Activated CD4-positive, CD25-positive, alpha-beta regulatory T cell treated with anti-CD3 and anti-CD28 coated beads, Interleukin-2, amount 50 U/mL, for 16 hours (primary cell): ENCODE data around the gene PACRG.

Experiments
- DNase-seq: peaks from one replicate; pipeline ENCODE4 v3.0.0-alpha.2; 2020; ENCODE audit warnings: low read depth, low spot score

Gene PACRG

DNA sequence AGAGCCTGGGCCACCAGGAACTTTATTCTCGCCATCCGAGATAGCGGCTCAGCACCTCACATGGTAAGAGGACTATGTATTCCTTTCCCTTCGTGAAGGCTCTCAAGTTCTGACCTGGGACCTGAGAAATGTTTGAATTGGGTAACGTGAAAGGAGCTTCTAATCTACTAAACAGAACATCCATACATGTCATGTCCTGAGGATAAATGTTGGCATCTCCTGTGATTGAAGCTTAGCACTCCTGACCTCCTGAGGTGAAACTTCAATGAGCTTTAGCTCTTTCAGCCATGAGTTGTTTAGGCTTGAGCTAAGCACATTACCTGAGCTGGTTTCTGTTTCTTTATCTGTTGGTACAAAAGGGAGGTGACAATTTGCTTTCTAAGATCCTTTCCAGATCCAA is 280.9 kb downstream of the PACRG start:
- DNase-seq, result no peak

- DNase-seq, result no peak
Observed at GRCh38 chr6:163010145-163010544, 282.4 kb downstream of the PACRG start.

DNA sequence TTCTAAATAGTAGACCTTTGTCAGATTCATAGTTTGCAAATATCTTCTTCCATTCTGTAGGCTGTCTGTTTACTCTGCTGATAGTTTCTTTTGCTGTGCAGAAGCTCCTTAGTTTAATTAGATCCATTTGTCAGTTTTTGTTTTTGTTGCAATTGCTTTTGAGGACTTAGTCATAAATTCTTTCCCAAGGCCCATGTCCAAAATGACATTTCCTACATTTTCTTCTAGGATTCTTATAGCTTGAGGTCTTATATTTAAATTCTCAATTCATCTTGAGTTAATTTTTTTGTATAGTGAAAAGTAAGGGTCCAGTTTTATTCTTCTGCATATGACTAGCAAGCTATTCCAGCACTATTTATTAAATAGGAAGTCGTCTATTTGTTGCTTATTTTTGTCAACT is 287.0 kb downstream of the PACRG start:
- DNase-seq, result no peak

- no peak for DNase-seq
Observed at GRCh38 chr6:163017801-163018200, 290.0 kb downstream of the PACRG start.

DNA sequence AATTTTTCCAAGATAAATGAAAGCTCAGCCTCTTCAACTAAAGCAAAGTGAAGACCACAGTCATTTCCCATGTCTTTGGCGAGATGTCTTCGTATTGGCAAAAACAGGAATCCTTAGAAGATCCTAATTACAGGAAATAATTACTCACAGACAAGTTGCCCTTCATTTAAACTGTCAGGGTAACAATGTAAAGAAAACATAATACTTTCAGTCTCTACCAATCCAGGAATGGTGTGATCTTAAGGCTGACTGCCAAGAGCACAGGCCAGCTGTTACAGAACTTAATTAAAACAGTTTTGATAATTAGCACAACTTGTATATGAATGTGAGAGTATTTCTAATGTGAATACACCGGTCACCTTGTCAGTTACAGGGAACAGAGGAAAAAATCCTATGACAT is 292.2 kb downstream of the PACRG start:
- no peak for DNase-seq

GRCh38 chr6:163021054-163021453 is 293.3 kb downstream of the PACRG start:
- DNase-seq, result no peak

DNA sequence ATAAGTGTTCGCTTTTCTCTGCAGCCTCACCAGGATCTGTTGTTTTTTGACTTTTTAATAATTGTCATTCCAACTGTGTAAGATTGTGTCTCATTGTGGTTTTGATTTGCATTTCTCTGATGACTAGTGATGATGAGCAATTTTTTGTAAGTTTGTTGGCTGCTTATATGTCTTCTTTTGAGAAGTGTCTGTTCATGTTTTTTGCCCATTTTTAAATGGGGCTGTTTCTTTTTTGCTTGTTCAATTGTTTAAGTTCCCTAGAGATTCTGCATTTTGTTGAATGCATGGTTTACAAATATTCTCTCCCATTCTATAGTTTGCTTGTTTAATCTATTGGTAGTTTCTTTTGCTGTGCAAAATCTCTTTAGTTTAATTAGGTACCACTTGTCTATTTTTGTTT is 295.9 kb downstream of the PACRG start:
- no peak for DNase-seq

- no peak for DNase-seq
Observed at GRCh38 chr6:163026893-163027292, 299.1 kb downstream of the PACRG start.

- no peak for DNase-seq
Observed at GRCh38 chr6:163030980-163031379, 303.2 kb downstream of the PACRG start.

DNA sequence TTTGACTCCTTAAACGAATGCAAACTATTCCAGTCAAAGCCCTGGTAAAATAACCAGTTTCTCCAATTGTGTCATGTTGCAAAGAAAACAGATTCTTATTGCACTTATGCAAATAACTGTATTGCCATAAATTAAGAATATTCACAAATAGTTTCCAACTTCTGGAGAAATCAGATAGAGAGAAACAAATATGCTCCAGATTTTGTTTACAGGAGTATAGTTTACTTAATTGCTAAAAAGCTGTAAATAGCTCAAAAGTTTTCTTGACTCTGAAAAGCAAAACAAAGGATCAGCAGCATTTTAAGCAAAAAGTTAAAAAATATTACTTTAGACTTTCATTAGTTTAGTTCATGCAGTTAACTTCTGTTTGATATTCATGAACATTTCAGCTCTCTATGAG is 304.2 kb downstream of the PACRG start:
- no peak for DNase-seq

DNA sequence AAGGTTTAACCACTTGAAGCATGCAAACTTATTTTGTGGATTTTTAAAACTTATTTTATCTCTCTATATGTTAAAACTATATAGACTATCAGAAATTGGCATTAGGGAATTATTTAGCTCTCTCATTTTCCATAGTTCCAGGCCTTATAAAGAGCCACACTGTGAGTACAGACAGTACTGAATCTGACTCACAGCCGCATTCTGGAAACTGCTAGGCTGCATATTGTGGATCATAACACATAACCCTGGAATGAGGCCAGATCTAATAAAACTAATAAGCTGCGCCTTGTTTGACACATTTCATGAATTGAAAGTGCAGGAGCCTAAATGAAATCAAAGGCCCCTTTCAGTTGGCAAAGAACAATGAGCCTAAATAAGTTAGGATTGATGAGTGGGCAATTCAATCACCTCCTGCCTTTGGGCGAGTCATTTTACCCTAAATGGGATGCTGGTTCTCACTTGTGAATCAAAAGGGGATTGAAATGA is 308.4 kb downstream of the PACRG start:
- no peak for DNase-seq

- no peak for DNase-seq
Observed at GRCh38 chr6:163038317-163038716, 310.5 kb downstream of the PACRG start.

DNA sequence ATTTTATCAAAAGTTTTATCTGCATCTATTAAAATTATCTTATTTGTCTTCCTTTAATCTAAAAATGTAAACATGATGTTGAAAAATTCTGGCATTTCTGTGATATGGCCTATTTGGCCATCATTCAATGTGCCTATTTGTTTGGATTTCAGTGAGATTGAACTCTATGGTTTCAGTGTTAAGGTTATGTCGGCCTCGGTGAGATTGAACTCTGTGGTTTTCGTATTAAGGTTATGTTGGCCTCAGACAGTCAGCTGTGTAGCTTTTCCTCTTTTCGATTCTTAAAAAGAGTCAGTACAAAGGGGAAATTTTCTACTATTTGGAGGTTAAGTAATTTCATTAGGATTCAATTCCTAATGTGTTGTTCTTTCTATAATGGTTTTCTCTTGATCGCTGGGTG is 320.6 kb downstream of the PACRG start:
- DNase-seq, result no peak

DNA sequence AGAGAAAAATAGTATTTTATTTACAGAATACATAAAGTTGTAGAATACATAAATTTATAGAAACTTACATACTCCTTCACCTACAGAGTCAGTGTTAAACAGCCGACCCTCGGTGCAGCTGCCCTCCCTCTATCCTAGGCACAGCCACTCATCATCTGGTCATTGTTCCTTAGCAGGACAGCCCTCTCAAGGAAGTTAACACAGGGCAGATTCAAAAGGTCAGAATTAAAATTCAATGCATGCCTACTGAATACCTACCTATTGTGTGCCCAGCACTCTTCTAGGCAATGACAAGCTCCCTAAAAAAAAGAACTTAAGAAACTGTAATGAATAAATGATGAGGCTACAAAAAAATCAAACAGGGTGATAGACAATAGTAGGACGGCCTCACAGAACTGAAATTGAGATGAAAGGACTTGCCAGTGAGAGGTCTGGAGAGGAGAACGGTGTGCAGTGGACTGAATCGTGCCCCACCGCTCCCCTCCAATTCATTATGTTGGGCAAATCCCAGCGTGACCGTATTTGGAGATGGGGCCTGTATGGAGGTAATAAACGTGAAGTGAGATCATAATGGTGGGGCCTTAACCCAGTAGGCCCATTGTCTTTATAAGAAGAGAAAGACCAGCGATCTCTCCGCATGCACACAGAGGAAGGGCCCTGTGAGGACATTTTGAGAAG is 326.0 kb downstream of the PACRG start:
- DNase-seq, result no peak

GRCh38 chr6:163054641-163055040 is 326.9 kb downstream of the PACRG start:
- no peak for DNase-seq

GRCh38 chr6:163057260-163057659 is 329.5 kb downstream of the PACRG start:
- DNase-seq, result no peak

DNA sequence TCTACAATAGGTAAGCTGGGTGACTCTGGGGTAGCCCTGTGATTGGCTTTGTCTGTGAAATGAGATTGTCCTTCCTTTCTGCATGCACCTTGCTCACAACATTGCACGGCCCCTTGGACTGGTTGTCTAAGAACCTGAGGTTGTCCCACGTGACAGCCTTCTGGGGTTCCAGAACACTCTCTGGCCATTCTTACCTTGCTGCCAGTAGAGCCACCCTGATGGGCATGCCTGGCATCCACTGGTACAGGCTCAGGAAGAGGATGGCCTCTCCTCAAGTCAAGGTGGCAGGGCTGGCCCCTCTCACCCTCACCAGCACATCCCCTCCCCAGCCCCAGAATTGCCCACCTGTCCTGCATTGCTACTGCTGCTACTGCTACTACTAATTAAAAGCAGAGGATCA is 335.0 kb downstream of the PACRG start:
- no peak for DNase-seq

DNA sequence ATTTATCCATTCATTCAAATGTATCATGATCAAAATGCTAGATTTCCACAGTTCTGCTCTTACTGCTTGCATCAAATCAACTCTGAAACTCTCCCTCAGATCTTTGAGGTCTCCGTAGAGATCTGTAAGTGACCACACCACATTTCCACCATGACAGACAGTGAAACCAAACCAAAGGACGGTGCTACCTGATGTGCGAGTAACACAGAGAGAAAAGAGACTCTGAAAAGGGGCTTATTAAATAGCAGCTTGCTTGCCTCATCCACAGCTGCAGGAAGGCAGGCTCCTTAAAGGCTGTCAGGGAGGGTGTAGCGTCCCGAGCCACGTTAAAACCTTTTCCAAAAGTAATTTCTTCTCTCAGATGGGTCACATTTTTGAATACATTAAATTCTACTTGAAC is 335.8 kb downstream of the PACRG start:
- DNase-seq, result no peak

- no peak for DNase-seq
Observed at GRCh38 chr6:163064397-163064796, 336.6 kb downstream of the PACRG start.

DNA sequence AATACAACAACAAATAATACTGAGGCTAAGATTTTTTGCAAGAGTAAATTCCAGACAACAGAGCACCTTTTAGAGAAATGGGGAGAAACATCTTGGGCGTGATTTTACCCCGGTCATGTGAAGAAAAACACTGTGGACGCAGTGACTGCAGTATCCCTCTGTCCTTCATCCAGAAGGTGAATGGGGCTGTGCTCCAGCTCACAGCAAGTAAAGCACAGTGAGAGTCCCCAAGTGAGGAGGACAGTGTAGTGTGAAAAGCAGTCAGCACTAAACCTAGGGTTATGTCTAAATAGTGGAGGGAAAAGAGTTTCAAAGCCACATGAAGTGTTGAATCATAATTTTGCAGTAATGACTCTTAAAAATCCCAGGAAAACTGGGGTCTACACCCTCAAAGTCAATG is 338.4 kb downstream of the PACRG start:
- no peak for DNase-seq

DNA sequence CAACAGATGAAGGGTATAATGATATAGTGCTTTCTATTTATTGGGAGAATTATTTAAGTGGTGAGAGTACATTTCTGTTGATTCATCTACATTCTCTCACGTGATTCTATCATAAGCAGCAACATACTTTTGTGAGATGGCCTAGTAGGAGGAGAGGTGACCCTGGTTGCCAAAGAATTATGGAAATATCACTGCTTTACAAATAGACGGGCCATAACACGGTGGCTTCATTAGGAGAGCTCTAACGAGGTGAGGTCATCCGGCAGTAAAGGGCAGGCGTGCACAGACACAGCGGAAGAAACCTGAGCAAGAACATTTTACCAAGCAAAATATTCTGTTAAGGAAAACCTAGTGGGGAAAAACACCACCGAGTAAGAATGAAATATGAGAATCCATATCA is 349.4 kb downstream of the PACRG start:
- DNase-seq, result no peak

DNA sequence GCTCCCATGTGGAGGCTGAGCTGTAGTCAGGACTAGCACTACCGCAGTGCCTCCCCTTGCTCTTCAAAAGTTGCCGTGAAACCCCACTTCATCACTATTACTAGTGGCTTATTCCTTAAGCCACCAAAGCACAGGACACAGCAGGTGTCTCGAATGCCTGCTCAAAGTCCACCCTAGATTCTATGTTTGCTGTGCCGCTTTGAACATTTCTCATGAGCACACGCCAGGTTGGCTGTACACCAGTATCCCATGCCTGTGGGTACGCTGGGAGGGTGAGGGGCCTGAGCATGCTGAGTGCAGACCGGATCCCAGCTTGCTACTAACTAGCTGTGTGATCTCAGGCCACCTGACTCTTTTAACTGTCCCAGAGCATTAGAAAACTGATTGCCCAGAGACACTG is 350.9 kb downstream of the PACRG start:
- no peak for DNase-seq

- no peak for DNase-seq
Observed at GRCh38 chr6:163080228-163080627, 352.5 kb downstream of the PACRG start.

DNA sequence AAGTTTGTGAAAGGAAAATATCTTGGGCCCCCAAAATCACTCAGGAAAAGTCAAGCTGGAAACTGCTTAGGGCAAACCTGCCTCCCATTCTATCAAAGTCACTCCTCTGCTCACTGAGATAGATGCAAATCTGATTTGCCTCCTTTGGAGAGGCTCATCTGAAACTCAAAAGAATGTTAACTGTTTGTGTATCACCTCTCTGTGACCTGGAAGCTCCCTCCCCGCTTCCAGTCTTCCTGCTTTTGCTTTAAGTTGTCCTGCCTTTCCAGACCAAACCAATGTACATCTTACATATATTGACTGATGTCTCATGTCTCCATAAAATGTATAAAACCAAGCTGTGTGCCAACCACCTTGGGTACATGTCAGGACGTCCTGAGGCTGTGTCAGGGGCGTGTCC is 355.4 kb downstream of the PACRG start:
- DNase-seq, result no peak
